AG04449 (cell line): Measurements from ENCODE around the gene MBD2.
"Not testable (repeated sequence)": the region's sequence is repeated elsewhere in the genome, so short reads cannot be mapped to it uniquely, and the experiment has no call there.

Experiments
- CTCF ChIA-PET: fragments of 350-600 bp; formaldehyde crosslinking; extraction: SDS; loops from one replicate; lab custom pipeline; 2021; ENCODE audit warnings: antibody characterized with exemption; lab: Yijun Ruan, JAX
- POLR2A ChIA-PET: fragments of 400-600, 350-600 bp; formaldehyde crosslinking; extraction: SDS; loops from one replicate; lab custom pipeline; 2020; ENCODE audit warnings: antibody characterized with exemption, inconsistent platforms; lab: Yijun Ruan, JAX
- DNase-seq: peaks from one replicate; pipeline ENCODE4 v3.0.0-alpha.2; 2010; ENCODE audit warnings: low read depth, low spot score
- H3K4me3 ChIP-seq: 2 replicates; pipeline ENCODE4 v1.5.1; 2011; ENCODE audit warnings: low read depth, mild to moderate bottlenecking, control low read depth, low read length
- CTCF ChIP-seq: IDR thresholded peaks from one replicate; pipeline ENCODE4 v1.5.1; 2011; ENCODE audit warnings: mild to moderate bottlenecking, moderate library complexity, low read length, control low read depth, inconsistent platforms; ENCODE audit not compliant: insufficient read depth; ENCODE audit errors: missing control alignments

The MBD2 gene

GRCh38 chr18:54206447-54206846 is 18.0 kb downstream of the MBD2 start:
- CTCF ChIA-PET = interaction anchor here (1.1 kb wide), 1 partner anchor 9 kb away, joined by 3 read pairs; no protein-coding TSS in a partner anchor
- POLR2A ChIA-PET = no interaction called here

DNA sequence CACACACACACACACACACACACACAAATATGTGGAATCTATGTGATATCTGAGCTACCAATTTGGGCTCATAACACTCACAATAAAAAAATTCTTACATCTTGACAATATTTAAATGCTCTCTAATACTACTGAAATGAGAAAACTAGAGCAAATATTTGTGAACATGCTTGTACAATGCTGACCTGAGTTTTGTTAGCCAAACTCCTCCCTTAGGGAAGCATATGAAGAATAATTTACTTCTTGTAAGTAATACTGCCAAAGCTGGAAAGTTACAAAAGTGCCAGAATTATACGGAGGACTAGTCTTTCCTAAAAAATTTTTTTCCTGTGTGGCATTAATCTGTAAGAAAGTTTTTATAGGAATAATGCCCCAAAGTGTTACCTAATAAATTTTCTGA is 18.5 kb downstream of the MBD2 start:
- ChIA-PET CTCF (no interaction called here), POLR2A (no interaction called here)
- TF ChIP-seq CTCF = no peak
- no peak overlapping the region for H3K4me3 ChIP-seq
- DNase-seq = no peak

More at GRCh38 chr18:54206447-54206846, 18.0 kb downstream of the MBD2 start:
- no peak overlapping the region for H3K4me3 ChIP-seq
- no peak for TF ChIP-seq CTCF
- no peak for DNase-seq

DNA sequence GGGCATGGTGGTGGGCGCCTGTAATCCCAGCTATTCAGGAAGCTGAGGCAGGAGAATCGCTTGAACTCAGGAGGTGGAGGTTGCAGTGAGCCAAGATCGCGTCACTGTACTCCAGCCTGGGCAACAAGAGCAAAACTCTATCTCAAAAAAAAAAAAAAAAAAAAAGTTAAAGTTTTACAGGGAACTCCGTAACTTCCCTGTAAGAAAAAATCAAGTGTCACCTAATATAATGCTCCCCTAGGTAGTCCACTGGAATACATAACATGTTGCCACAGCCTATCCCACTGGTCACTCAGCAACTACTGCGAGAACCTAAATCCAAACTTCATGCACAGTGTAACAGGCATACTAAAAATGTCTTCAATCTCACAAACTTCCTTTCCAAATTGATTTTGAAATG is 19.0 kb downstream of the MBD2 start:
- CTCF ChIA-PET, POLR2A ChIA-PET, H3K4me3 ChIP-seq, DNase-seq: not testable (repeated sequence)

DNA sequence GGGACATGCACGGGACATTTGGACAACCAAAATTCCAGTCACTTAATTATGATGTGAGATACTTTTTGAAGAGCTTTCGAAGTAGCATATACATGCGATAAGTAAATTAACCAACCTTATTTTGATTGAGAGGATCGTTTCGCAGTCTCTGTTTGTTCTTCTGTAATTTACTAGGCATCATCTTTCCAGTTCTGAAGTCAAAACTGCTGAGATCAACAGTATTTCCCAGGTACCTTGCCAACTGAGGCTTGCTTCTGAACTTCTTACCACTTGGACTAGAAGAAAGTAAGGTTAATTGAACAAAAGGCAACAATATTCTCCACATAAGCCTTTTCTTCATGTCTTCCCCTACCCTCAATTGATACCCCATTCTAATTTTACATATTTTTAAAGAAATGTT is 19.6 kb downstream of the MBD2 start:
- no peak for DNase-seq
- ChIA-PET CTCF (no interaction called here), POLR2A (no interaction called here)
- no peak for TF ChIP-seq CTCF
- no peak overlapping the region for H3K4me3 ChIP-seq

DNA sequence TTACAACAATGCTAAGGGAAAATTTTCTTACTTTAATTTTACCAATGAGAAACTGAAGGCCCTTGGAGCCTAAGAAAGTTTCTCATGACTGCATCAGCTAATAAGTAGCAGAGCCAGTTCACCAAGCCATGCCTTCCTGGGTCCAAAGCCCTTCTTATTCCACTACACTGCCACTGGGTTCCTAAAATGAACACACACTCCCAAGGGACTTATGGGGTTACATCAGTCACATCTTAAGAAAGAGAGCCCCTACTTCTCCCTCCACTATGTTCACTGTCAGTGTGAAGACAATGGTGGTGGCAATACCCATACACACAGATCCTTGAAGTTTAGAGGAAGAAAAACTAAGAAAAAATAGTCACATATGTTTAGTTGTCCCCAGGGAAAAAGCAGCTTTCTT is 20.6 kb downstream of the MBD2 start:
- ChIA-PET POLR2A (no interaction called here), CTCF (no interaction called here)
- DNase-seq = no peak
- TF ChIP-seq CTCF = no peak
- no peak overlapping the region for H3K4me3 ChIP-seq

DNA sequence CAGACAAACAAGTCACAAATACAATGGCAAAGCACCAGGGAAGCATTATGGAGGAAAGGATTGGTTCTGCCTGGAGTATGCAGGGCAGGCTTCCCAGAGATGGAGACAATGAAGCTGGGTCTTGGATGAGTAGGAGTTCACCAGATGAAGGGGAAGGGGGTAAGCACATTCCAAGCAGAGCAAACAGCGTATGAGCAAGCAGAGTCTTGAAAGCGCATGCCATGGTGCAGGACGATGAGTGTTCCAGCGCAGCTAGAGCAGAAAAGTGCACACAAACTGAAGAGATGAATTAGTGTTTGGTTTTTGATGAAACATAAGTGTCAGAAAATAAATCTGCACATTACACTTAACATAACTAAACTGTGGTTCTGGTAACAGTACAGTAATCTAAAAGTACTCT is 21.6 kb downstream of the MBD2 start:
- no peak for TF ChIP-seq CTCF
- DNase-seq = no peak
- ChIA-PET POLR2A (no interaction called here), CTCF (no interaction called here)
- H3K4me3 ChIP-seq = no peak overlapping the region

DNA sequence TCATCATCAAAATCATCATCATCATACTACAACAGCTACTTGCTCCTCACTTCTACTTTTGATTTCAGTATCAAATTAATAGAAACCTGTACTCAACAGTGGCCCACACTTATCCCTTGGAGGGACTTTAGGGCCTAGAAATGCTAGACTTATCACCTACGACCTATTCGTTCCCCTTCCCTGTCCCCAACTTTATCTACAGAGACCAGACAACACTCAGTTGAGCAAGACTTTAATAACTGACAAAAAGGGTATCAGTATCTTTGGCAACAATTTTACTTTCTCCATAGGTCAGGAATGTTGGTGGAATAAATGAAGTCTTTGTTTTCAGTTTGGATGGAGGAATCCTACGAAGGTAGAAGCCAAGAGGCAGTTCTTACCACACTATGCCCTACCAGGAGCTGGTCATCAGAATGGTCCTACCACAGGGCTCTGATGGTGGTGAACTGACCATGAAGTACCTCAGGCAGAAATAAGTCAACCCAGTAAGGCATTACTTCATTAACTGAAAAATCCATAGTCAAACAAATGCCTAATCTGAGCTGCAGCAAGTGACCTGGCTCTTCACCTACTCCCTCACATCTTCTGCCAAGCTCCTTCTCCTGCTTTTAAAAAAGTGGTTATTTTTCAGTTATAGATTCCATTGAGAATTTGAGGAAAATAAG is 26.6 kb downstream of the MBD2 start:
- no peak overlapping the region for H3K4me3 ChIP-seq
- no peak for DNase-seq
- ChIA-PET POLR2A (interaction anchor here (0.9 kb wide), 1 partner anchor 15 kb away, joined by 4 read pairs; no protein-coding TSS in a partner anchor), CTCF (interaction anchor here (0.9 kb wide), 1 partner anchor 12 kb away, joined by 3 read pairs; no protein-coding TSS in a partner anchor)
- TF ChIP-seq CTCF = no peak
